Loucy (cell line): ENCODE measurements around the gene VASN.
"Not testable (repeated sequence)": the region's sequence is repeated elsewhere in the genome, so short reads cannot be mapped to it uniquely, and the experiment has no call there.

Experiments used
- H2AFZ ChIP-seq: fragments of 200-600 bp; sonication (generic); 2 replicates; pipeline ENCODE4 v1.6.0; 2016; ENCODE audit warnings: antibody characterized with exemption, mild to moderate bottlenecking, low read length, moderate library complexity
- H3F3A ChIP-seq: fragments of 200-600 bp; 2 replicates; pipeline ENCODE4 v1.6.0; 2016; ENCODE audit warnings: antibody characterized with exemption, low read depth, mild to moderate bottlenecking
- H3K27me3 ChIP-seq: fragments of 200-600 bp; sonication (generic); 2 replicates; pipeline ENCODE4 v1.6.1; 2014; ENCODE audit warnings: low read length, mild to moderate bottlenecking; ENCODE audit not compliant: insufficient read depth, poor library complexity, severe bottlenecking
- H3K36me3 ChIP-seq: fragments of 200-600 bp; sonication (generic); 2 replicates; pipeline ENCODE4 v1.6.1; 2016; ENCODE audit warnings: low read length; ENCODE audit not compliant: insufficient read depth
- H3K4me1 ChIP-seq: fragments of 200-600 bp; sonication (generic); 2 replicates; pipeline ENCODE4 v1.5.1; 2014; ENCODE audit warnings: low read length, mild to moderate bottlenecking; ENCODE audit not compliant: insufficient read depth, poor library complexity, severe bottlenecking
- H3K4me2 ChIP-seq: fragments of 200-600 bp; sonication (generic); 2 replicates; pipeline ENCODE4 v1.6.0; 2014; ENCODE audit warnings: antibody characterized with exemption, low read length, low read depth, mild to moderate bottlenecking; ENCODE audit not compliant: poor library complexity, severe bottlenecking
- H3K4me3 ChIP-seq: fragments of 200-600 bp; sonication (generic); 2 replicates; pipeline ENCODE4 v1.5.1; 2014; ENCODE audit warnings: low read length, mild to moderate bottlenecking, mixed read lengths; ENCODE audit not compliant: poor library complexity, severe bottlenecking
- H3K79me2 ChIP-seq: fragments of 200-600 bp; sonication (generic); 2 replicates; pipeline ENCODE4 v1.6.1; 2014; ENCODE audit warnings: low read length; ENCODE audit not compliant: insufficient read depth
- H3K9ac ChIP-seq: fragments of 200-600 bp; sonication (generic); 2 replicates; pipeline ENCODE4 v1.6.0; 2014; ENCODE audit warnings: mild to moderate bottlenecking, low read depth, low read length, moderate library complexity; ENCODE audit not compliant: poor library complexity, severe bottlenecking
- H3K9me2 ChIP-seq: fragments of 200-600 bp; sonication (generic); replicated peaks from 2 replicates; pipeline ENCODE4 v1.6.1; 2016; ENCODE audit warnings: low read depth, low read length, mixed read lengths
- H3K9me3 ChIP-seq: fragments of 200-600 bp; sonication (generic); 2 replicates; pipeline ENCODE4 v1.6.1; 2014; ENCODE audit warnings: mild to moderate bottlenecking, antibody characterized with exemption, low read length, low read depth; ENCODE audit not compliant: insufficient read depth
- H4K20me1 ChIP-seq: fragments of 200-600 bp; sonication (generic); 2 replicates; pipeline ENCODE4 v1.6.0; 2014; ENCODE audit warnings: antibody characterized with exemption, low read length, mild to moderate bottlenecking; ENCODE audit not compliant: insufficient read depth, poor library complexity, severe bottlenecking
- EZH2phosphoT487 ChIP-seq: fragments of 200-600 bp; IDR thresholded peaks from 2 replicates; pipeline ENCODE4 v1.6.1; 2018; ENCODE audit warnings: antibody characterized with exemption, mild to moderate bottlenecking, moderate library complexity, borderline replicate concordance
- TF ChIP-seq, protein P1 (sequence below): fragments of 200-600 bp; sonication (generic); conservative IDR thresholded peaks from 2 replicates; pipeline ENCODE4 v1.5.1; 2014; ENCODE audit warnings: mild to moderate bottlenecking, antibody characterized with exemption, low read length

Gene VASN

DNA sequence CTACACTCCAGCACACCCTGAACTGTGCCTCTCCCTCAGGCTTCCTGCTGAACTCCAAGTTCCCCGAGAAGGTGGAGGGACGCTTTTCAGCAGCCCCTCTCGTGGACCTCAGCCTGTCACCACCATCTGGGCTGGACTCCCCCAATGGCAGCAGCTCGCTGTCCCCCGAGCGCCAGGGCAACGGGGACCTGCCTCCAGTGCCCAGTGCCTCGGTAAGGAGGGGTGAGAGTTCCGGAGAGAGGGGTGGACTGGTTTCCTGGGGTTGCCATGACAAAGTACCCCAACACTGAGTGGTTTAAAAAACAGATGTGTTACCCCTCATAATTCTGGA, 38.4 kb upstream of the VASN start:
- Histone ChIP-seq H3F3A (no peaks in the 10 kb centered on the region), H4K20me1 (no peaks in the 10 kb centered on the region), H3K4me3 (no peak overlapping the region), H3K4me1 (no peaks in the 10 kb centered on the region), H3K9me2 (no peaks in the 10 kb centered on the region), H3K79me2 (no peaks in the 10 kb centered on the region), H3K9me3 (no peaks in the 10 kb centered on the region), H2AFZ (no peak overlapping the region), H3K36me3 (no peaks in the 10 kb centered on the region), H3K27me3 (no peaks in the 10 kb centered on the region), H3K4me2 (no peak overlapping the region), H3K9ac (no peak overlapping the region)
- no peak for TF ChIP-seq EZH2phosphoT487
- TF ChIP-seq, protein P1, sequence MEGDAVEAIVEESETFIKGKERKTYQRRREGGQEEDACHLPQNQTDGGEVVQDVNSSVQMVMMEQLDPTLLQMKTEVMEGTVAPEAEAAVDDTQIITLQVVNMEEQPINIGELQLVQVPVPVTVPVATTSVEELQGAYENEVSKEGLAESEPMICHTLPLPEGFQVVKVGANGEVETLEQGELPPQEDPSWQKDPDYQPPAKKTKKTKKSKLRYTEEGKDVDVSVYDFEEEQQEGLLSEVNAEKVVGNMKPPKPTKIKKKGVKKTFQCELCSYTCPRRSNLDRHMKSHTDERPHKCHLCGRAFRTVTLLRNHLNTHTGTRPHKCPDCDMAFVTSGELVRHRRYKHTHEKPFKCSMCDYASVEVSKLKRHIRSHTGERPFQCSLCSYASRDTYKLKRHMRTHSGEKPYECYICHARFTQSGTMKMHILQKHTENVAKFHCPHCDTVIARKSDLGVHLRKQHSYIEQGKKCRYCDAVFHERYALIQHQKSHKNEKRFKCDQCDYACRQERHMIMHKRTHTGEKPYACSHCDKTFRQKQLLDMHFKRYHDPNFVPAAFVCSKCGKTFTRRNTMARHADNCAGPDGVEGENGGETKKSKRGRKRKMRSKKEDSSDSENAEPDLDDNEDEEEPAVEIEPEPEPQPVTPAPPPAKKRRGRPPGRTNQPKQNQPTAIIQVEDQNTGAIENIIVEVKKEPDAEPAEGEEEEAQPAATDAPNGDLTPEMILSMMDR, result no peak

DNA sequence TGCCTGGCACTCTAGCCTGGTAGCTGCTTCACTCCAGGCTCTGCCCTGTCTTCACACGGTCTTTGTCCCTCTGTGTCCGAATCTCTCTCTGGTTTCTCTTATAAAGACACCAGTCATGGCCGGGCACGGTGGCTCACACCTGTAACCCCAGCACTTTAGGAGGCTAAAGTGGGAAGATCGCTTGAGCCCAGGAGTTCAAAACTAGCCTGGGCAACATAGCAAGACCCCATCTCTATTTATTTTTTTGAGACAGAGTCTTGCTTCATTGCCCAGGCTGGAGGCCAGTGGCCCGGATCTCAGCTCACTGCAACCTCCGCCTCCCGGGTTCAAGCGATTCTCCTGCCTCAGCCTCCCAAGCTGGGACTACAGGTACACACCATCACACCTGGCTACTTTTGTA, 37.9 kb upstream of the VASN start:
- not testable (repeated sequence) for H3K79me2 ChIP-seq, H3F3A ChIP-seq, H3K9me3 ChIP-seq, H3K36me3 ChIP-seq, H3K4me2 ChIP-seq, H3K9me2 ChIP-seq, H2AFZ ChIP-seq, H3K4me3 ChIP-seq, H3K9ac ChIP-seq, H3K27me3 ChIP-seq, H4K20me1 ChIP-seq, H3K4me1 ChIP-seq

DNA sequence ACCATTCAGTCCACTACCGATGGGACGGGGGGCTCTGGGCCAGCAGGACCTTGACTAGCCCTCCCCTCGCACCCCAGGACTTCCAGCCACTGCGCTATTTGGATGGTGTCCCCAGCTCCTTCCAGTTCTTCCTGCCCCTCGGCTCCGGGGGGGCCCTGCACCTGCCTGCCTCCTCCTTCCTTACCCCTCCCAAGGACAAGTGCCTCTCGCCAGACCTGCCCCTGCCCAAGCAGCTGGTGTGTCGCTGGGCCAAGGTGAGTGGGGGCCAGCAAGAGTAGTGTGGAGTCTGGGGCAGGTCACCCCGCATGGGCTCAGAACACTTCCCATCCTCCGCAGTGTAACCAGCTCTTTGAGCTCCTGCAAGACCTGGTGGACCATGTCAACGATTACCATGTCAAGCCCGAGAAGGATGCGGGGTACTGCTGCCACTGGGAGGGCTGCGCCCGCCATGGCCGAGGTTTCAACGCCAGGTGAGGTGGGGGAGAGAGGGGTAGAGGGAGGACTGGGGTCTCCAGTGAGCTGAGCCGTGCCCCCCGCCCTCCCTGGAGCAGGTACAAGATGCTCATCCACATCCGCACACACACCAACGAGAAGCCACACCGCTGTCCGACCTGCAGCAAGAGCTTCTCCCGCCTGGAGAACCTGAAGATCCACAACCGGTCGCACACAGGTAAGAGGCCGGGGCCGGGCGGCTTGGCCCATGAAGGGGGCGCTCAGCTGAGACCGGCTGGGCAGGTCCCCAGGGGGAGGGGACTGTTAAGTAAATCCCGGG, 36.7 kb upstream of the VASN start:
- H3K9me3 ChIP-seq, result no peaks in the 10 kb centered on the region
- H3K9ac ChIP-seq, result no peak overlapping the region
- no peak overlapping the region for H3K4me2 ChIP-seq
- no peaks in the 10 kb centered on the region for H3F3A ChIP-seq
- no peak overlapping the region for H3K4me3 ChIP-seq
- no peaks in the 10 kb centered on the region for H3K9me2 ChIP-seq
- H3K27me3 ChIP-seq, result no peaks in the 10 kb centered on the region
- H3K4me1 ChIP-seq, result no peaks in the 10 kb centered on the region
- H3K79me2 ChIP-seq, result no peaks in the 10 kb centered on the region
- no peaks in the 10 kb centered on the region for H4K20me1 ChIP-seq
- TF ChIP-seq, protein P1, result no peak
- no peak for TF ChIP-seq EZH2phosphoT487
- no peaks in the 10 kb centered on the region for H3K36me3 ChIP-seq
- H2AFZ ChIP-seq, result no peak overlapping the region
